Esophagus muscularis mucosa (tissue), 4 donors: Measurements from ENCODE around the gene NLRX1. TPM values are rescaled to one million over a fixed set of nuclear protein-coding genes. Genes with fewer than 3 reads are reported as not detected.

ENCODE experiments used
- DNase-seq: peaks from one replicate; pipeline ENCODE4 v3.0.0-alpha.2; 2017; ENCODE audit errors: extremely low spot score
- H3K27ac ChIP-seq, 4 donors: fragments of 200-600 bp; sonication (generic); replicated peaks in 1 of 4; 1 replicate in 3 of 4; 2 replicates in 1 of 4; pipeline ENCODE4 v1.5.1; 2016 to 2019; ENCODE audit warnings: mild to moderate bottlenecking in 1 of 4
- H3K27me3 ChIP-seq, 4 donors: fragments of 200-600 bp; sonication (generic); one replicate each; pipeline versions ENCODE4 v1.5.1 to v1.6.0; 2016 to 2019
- H3K36me3 ChIP-seq, 4 donors: fragments of 200-600 bp; sonication (generic); one replicate each; pipeline ENCODE4 v1.5.1; 2016 to 2019
- H3K4me1 ChIP-seq, 4 donors: fragments of 200-600 bp; sonication (generic); one replicate each; pipeline ENCODE4 v1.5.1; 2016 to 2019
- H3K4me3 ChIP-seq, 4 donors: fragments of 200-600 bp; sonication (generic); 1 replicate in 2 of 4; 2 replicates in 2 of 4; pipeline ENCODE4 v1.5.1; 2016 to 2019; ENCODE audit warnings: mild to moderate bottlenecking in 4 of 4, moderate library complexity in 1 of 4
- H3K9me3 ChIP-seq, 4 donors: fragments of 200-600 bp; sonication (generic); 1 replicate in 3 of 4; 2 replicates in 1 of 4; pipeline ENCODE4 v1.5.1; 2016 to 2019
- CTCF ChIP-seq, 3 experiments: fragments of 200-600 bp in 2 of 3; fragments of 450-650 bp in 1 of 3; sonication (generic) in 2 of 3; IDR thresholded peaks; one replicate each; pipeline ENCODE4 v1.5.1; 2017 to 2019; ENCODE audit warnings: antibody characterized with exemption in 3 of 3, mild to moderate bottlenecking in 2 of 3, moderate library complexity in 1 of 3
- EP300 ChIP-seq: sonication (generic); formaldehyde crosslinking; IDR thresholded peaks from one replicate; pipeline ENCODE4 v1.6.1; 2017; ENCODE audit warnings: antibody characterized with exemption
- POLR2A ChIP-seq: fragments of 450-650 bp; IDR thresholded peaks from one replicate; pipeline ENCODE4 v1.6.1; 2017; ENCODE audit warnings: antibody characterized with exemption, moderate library complexity, mild to moderate bottlenecking, low read depth
- POLR2AphosphoS5 ChIP-seq, 2 donors: sonication (generic); formaldehyde crosslinking; IDR thresholded peaks; one replicate each; pipeline ENCODE4 v1.6.1; 2017; ENCODE audit warnings: antibody characterized with exemption in 2 of 2
- WGBS: methylation state at CpG from one replicate; pipeline ENCODE4 v1.1.5; 2018; 5-methylcytosine and 5-hydroxymethylcytosine counted together
- intact Hi-C: fragments of 100-400 bp; cut with DNase I; formaldehyde crosslinking; loops from one replicate; pipeline ENCODE4 v1.15.1; 2023
- total RNA-seq, 4 donors: library from RNA; depleted of rRNA; stranded (reverse); fragments of >200 nt; gene quantifications; one replicate each; pipeline versions ENCODE4 v1.1.0 to v1.2.1, GENCODE V29; 2016

NLRX1 gene
- total RNA-seq: 10 to 100 TPM; 21.5 to 47.3 (median 27.2) TPM

GRCh38 chr11:119168471-119169281 is at the start of gene NLRX1:
NLRX1 (plus strand) TSS chr11:119168725; CDS start chr11:119171404, 2,679 bp downstream.
- peak; percentile 95 for DNase-seq
- Histone ChIP-seq H3K4me3 (peak within 1 kb of the TSS; percentile 82 to 94 (median 88)), H3K36me3 (peaks cover 3 to 22% (median 9%) of the 10 kb centered on the region in 4 donors), H3K4me1 (peaks cover 10 to 17% (median 11%) of the 10 kb centered on the region in 4 donors), H3K9me3 (no peaks in the 10 kb centered on the region), H3K27ac (peak within 1 kb of the TSS; percentile 96 to 99 (median 96)), H3K27me3 (no peaks in the 10 kb centered on the region)
- TF ChIP-seq EP300: no peak
- TF ChIP-seq CTCF (IDR thresholded peaks at IDR 0.05): peak; percentile 78 to 97 (median 94)
- peak; percentile 59 for TF ChIP-seq POLR2A
- TF ChIP-seq POLR2AphosphoS5 (IDR thresholded peaks at IDR 0.05): peak; percentile 70 to 94
- WGBS: 7% methylated on average over 6 of the region's 63 CpGs
- intact Hi-C loops: loop anchor here (2.0 kb wide), 1 partner anchor 28 kb away; no protein-coding TSS in a partner anchor

GRCh38 chr11:119118946-119119345 is 49.6 kb upstream of the NLRX1 start:
- WGBS: 89% methylated on average over 1 of the region's 1 CpG

GRCh38 chr11:119120639-119121007 is 47.9 kb upstream of the NLRX1 start:
- Histone ChIP-seq H3K4me1 (peaks cover 20 to 29% (median 21%) of the 10 kb centered on the region in 4 donors), H3K27ac (peak overlapping the region; percentile 80 to 92 (median 84)), H3K4me3 (peak overlapping the region; percentile 83 to 91 (median 87)), H3K9me3 (no peaks in the 10 kb centered on the region), H3K36me3 (peaks cover 0 to 40% (median 31%) of the 10 kb centered on the region in 4 donors), H3K27me3 (no peaks in the 10 kb centered on the region)
- intact Hi-C loops: no loop called here
- DNase-seq: no peak
- TF ChIP-seq EP300 (no peak), CTCF (IDR thresholded peaks at IDR 0.05) (no peak), POLR2A (no peak), POLR2AphosphoS5 (IDR thresholded peaks at IDR 0.05) (no peak)
- 12% methylated on average over 5 of the region's 5 CpGs for WGBS

More at GRCh38 chr11:119118946-119119345, 49.6 kb upstream of the NLRX1 start:
- Histone ChIP-seq H3K36me3 (peaks cover 10 to 44% (median 34%) of the 10 kb centered on the region in 4 donors), H3K9me3 (no peaks in the 10 kb centered on the region), H3K27ac (no peak overlapping the region), H3K4me3 (no peak overlapping the region), H3K27me3 (no peaks in the 10 kb centered on the region), H3K4me1 (peaks cover 20 to 24% (median 21%) of the 10 kb centered on the region in 4 donors)
- no peak for TF ChIP-seq POLR2A
- no peak for TF ChIP-seq EP300
- no peak for TF ChIP-seq POLR2AphosphoS5 (IDR thresholded peaks at IDR 0.05)
- no peak for TF ChIP-seq CTCF (IDR thresholded peaks at IDR 0.05)
- no peak for DNase-seq
- intact Hi-C loops: no loop called here

- intact Hi-C loops: no loop called here
- Histone ChIP-seq H3K4me1 (peaks cover 20 to 35% (median 21%) of the 10 kb centered on the region in 4 donors), H3K27me3 (no peaks in the 10 kb centered on the region), H3K4me3 (peak within 1 kb of the TSS; percentile 83 to 91 (median 87)), H3K27ac (peak within 1 kb of the TSS; percentile 80 to 92 (median 84)), H3K9me3 (no peaks in the 10 kb centered on the region), H3K36me3 (peaks cover 0 to 34% (median 29%) of the 10 kb centered on the region in 4 donors)
- peak; percentile 100 for DNase-seq
- TF ChIP-seq CTCF (IDR thresholded peaks at IDR 0.05) (peak in 1 of 3 experiments; percentile 19), POLR2A (no peak), POLR2AphosphoS5 (IDR thresholded peaks at IDR 0.05) (peak; percentile 95), EP300 (no peak)
- WGBS: under 1% methylated on average over 47 of the region's 54 CpGs
These were observed 47.3 kb upstream of the NLRX1 start, which contains the start of gene HINFP for GRCh38 chr11:119121008-119121810. HINFP (plus strand) TSS chr11:119121580; CDS start chr11:119126945, 5,365 bp downstream.
